ENCODE data around the gene FKBP5. TPM values are rescaled to one million over a fixed set of nuclear protein-coding genes. Genes with fewer than 3 reads are reported as not detected.

Gene FKBP5
- total RNA-seq, 1 experiment from 2014 or later: 14.3 TPM

DNA sequence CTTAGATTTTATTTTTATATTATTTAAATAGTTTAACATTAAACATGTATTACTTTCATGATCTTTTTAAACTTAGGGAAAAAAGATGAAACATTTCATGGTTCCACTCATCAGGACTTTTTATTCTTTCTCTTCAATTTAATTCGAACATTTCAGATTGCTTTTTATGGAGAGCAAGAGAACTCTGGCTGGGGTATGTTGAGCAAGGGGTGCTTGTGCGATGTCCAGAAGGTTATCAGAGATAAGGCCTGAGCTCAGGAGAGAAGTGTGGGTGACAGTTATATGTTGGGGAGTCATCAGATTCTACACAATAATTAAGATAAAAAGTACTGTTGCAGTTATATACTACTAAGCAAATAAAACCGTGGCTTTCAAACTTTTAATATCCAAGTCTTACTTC, 37.5 kb downstream of the FKBP5 start:
- no peak overlapping the region for H3K27ac Mint-ChIP-seq (ENCODE audit: unreplicated experiment)
- TF ChIP-seq, protein P1, sequence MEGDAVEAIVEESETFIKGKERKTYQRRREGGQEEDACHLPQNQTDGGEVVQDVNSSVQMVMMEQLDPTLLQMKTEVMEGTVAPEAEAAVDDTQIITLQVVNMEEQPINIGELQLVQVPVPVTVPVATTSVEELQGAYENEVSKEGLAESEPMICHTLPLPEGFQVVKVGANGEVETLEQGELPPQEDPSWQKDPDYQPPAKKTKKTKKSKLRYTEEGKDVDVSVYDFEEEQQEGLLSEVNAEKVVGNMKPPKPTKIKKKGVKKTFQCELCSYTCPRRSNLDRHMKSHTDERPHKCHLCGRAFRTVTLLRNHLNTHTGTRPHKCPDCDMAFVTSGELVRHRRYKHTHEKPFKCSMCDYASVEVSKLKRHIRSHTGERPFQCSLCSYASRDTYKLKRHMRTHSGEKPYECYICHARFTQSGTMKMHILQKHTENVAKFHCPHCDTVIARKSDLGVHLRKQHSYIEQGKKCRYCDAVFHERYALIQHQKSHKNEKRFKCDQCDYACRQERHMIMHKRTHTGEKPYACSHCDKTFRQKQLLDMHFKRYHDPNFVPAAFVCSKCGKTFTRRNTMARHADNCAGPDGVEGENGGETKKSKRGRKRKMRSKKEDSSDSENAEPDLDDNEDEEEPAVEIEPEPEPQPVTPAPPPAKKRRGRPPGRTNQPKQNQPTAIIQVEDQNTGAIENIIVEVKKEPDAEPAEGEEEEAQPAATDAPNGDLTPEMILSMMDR (IDR thresholded peaks at IDR 0.05; ENCODE audit: unreplicated experiment): no peak
- H3K4me3 Mint-ChIP-seq (ENCODE audit: low read depth, unreplicated experiment): no peak overlapping the region
- H3K9me3 Mint-ChIP-seq (ENCODE audit: low read depth, unreplicated experiment): no peaks in the 10 kb centered on the region
- H3K4me1 Mint-ChIP-seq (ENCODE audit: low read depth, unreplicated experiment): no peaks in the 10 kb centered on the region
- DNase-seq: no peak
- CTCF ChIA-PET: no interaction called here
- no TSS peak for BruUV-seq (replicated peaks)
- intact Hi-C loops (cut with micrococcal nuclease; ENCODE audit: unreplicated experiment): no loop called here
- no peaks in the 10 kb centered on the region for H3K36me3 Mint-ChIP-seq (ENCODE audit: insufficient read depth, unreplicated experiment)
- no peaks in the 10 kb centered on the region for H3K27me3 Mint-ChIP-seq (ENCODE audit: unreplicated experiment)

DNA sequence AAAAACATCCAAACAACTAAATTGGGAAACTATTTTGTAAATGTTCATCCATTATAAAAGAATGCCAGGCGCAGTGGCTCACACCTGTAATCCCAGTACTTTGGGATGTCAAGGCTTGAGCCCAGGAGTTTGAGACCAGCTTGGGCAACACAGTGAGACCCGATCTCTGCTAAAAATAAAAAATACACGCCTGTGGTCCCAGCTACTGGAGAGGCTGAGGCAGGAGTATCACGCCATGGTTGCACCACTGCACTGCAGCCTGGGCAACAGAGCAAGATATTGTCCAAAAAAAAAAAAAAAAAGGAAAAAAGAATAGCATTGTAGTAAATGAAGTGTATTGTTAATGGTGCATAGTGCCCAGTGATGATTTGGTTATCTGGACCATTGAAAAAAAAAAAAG, 38.7 kb downstream of the FKBP5 start:
- Mint-ChIP-seq H3K27me3 (ENCODE audit: unreplicated experiment) (no peaks in the 10 kb centered on the region), H3K36me3 (ENCODE audit: insufficient read depth, unreplicated experiment) (no peaks in the 10 kb centered on the region), H3K4me1 (ENCODE audit: low read depth, unreplicated experiment) (no peaks in the 10 kb centered on the region), H3K9me3 (ENCODE audit: low read depth, unreplicated experiment) (no peaks in the 10 kb centered on the region), H3K4me3 (ENCODE audit: low read depth, unreplicated experiment) (no peak overlapping the region), H3K27ac (ENCODE audit: unreplicated experiment) (no peak overlapping the region)
- TF ChIP-seq, protein P1 (IDR thresholded peaks at IDR 0.05; ENCODE audit: unreplicated experiment): no peak
- BruUV-seq (replicated peaks): no TSS peak
- no peak for DNase-seq
- CTCF ChIA-PET: interaction anchor here (0.7 kb wide), 1 partner anchor 128 kb away, joined by 4 read pairs; no protein-coding TSS in a partner anchor
- intact Hi-C loops (cut with micrococcal nuclease; ENCODE audit: unreplicated experiment): no loop called here

DNA sequence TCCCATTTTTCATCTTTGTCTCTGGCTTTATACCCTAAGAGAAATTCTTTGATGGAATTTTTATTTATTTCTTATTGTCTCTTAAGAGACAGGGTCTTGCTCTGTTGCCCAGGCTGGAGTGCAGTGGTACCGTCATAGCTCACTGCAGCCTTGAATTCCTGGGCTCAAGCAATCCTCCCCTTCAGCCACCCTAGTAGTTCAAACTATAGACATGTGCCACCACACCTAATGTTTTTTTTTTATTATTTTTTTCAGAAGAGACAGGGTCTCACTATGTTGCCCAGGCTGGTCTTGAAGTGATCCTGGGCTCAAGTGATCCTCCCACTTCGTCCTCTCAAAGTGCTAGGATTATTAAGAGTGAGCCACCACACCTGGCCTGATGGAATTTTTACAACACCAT, 40.5 kb downstream of the FKBP5 start:
- Mint-ChIP-seq H3K27ac (ENCODE audit: unreplicated experiment) (no peak overlapping the region), H3K4me1 (ENCODE audit: low read depth, unreplicated experiment) (no peaks in the 10 kb centered on the region), H3K9me3 (ENCODE audit: low read depth, unreplicated experiment) (no peaks in the 10 kb centered on the region), H3K4me3 (ENCODE audit: low read depth, unreplicated experiment) (no peak overlapping the region), H3K27me3 (ENCODE audit: unreplicated experiment) (no peaks in the 10 kb centered on the region), H3K36me3 (ENCODE audit: insufficient read depth, unreplicated experiment) (no peaks in the 10 kb centered on the region)
- TF ChIP-seq, protein P1 (IDR thresholded peaks at IDR 0.05; ENCODE audit: unreplicated experiment): no peak
- intact Hi-C loops (cut with micrococcal nuclease; ENCODE audit: unreplicated experiment): no loop called here
- no peak for DNase-seq
- BruUV-seq (replicated peaks): no TSS peak
- CTCF ChIA-PET: no interaction called here

DNA sequence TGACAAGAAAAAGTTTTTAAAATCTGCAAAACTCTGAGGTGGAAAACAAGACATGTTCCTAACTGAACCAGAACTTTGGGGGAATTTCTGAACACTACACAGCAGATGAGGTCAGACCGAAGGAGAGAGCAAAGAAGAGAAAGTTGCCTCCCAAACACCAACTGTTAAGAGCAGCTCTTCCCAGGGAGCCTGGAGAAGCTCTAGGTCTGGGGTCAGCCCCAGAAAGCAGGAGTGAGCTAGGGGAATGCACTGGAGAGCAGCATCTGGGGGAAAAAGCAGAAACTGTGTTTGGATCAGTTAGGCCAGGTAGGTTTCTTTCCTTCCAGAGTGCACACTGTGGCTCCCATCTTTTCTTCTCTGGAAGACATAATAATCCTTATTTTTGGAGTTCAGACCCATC, 41.3 kb downstream of the FKBP5 start:
- no peak overlapping the region for H3K27ac Mint-ChIP-seq (ENCODE audit: unreplicated experiment)
- H3K36me3 Mint-ChIP-seq (ENCODE audit: insufficient read depth, unreplicated experiment): no peaks in the 10 kb centered on the region
- TF ChIP-seq, protein P1 (IDR thresholded peaks at IDR 0.05; ENCODE audit: unreplicated experiment): no peak
- no peaks in the 10 kb centered on the region for H3K27me3 Mint-ChIP-seq (ENCODE audit: unreplicated experiment)
- CTCF ChIA-PET: no interaction called here
- no peaks in the 10 kb centered on the region for H3K9me3 Mint-ChIP-seq (ENCODE audit: low read depth, unreplicated experiment)
- no peaks in the 10 kb centered on the region for H3K4me1 Mint-ChIP-seq (ENCODE audit: low read depth, unreplicated experiment)
- no TSS peak for BruUV-seq (replicated peaks)
- no peak overlapping the region for H3K4me3 Mint-ChIP-seq (ENCODE audit: low read depth, unreplicated experiment)
- intact Hi-C loops (cut with micrococcal nuclease; ENCODE audit: unreplicated experiment): no loop called here
- no peak for DNase-seq

DNA sequence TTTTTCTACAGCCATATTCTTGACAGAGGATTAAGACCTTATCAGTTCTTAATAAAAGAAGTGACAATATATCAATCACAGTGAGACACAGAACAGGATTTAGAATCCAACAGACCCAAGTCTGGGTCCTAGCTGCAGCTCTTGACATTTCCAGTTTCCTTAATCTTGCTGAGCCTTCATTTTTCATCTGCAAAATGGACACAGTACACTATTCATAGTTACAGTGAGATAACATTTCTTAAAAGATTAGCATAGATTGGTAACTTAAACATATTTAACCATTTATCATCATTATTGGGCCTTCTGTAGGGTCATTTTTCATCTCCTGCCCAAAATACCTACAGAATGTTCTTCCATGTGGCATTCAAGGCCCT, 45.6 kb downstream of the FKBP5 start:
- TF ChIP-seq, protein P1 (IDR thresholded peaks at IDR 0.05; ENCODE audit: unreplicated experiment): no peak
- no peak for DNase-seq
- no peak overlapping the region for H3K4me3 Mint-ChIP-seq (ENCODE audit: low read depth, unreplicated experiment)
- no peaks in the 10 kb centered on the region for H3K27me3 Mint-ChIP-seq (ENCODE audit: unreplicated experiment)
- no TSS peak for BruUV-seq (replicated peaks)
- CTCF ChIA-PET: no interaction called here
- H3K27ac Mint-ChIP-seq (ENCODE audit: unreplicated experiment): no peak overlapping the region
- intact Hi-C loops (cut with micrococcal nuclease; ENCODE audit: unreplicated experiment): no loop called here
- H3K4me1 Mint-ChIP-seq (ENCODE audit: low read depth, unreplicated experiment): no peaks in the 10 kb centered on the region
- H3K36me3 Mint-ChIP-seq (ENCODE audit: insufficient read depth, unreplicated experiment): no peaks in the 10 kb centered on the region
- H3K9me3 Mint-ChIP-seq (ENCODE audit: low read depth, unreplicated experiment): no peaks in the 10 kb centered on the region
